ENCODE results near the gene CAPN1. TPM values are rescaled to one million over a fixed set of nuclear protein-coding genes. Genes with fewer than 3 reads are reported as not detected.

CAPN1 gene
- polyA plus RNA-seq, 4 donors: 76.5 to 113 (median 88.6) TPM

DNA sequence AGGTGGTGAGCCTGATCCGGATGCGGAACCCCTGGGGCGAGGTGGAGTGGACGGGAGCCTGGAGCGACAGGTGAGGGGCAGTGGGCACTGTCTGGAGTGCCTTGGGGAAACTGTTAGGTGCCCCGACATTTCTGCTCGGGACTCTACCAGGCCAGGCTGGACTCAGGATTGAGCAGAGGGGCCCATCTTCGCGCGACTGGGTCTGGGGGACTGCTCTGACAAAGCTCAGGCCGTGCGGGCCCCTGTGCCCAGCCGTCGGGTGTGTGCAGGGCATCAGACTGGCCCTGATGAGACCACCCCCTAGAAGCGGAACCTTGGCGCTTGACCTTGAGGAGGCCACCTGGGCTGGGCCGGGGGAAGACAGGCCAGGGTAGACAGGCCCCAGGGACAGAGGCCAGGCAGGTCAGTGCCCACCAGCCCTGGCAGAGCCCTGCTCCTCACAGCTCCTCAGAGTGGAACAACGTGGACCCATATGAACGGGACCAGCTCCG lies 6.3 kb downstream of the CAPN1 start:
- DNase-seq (ENCODE audit: low read depth in 4 of 4, low spot score in 3 of 4): no peak

DNA sequence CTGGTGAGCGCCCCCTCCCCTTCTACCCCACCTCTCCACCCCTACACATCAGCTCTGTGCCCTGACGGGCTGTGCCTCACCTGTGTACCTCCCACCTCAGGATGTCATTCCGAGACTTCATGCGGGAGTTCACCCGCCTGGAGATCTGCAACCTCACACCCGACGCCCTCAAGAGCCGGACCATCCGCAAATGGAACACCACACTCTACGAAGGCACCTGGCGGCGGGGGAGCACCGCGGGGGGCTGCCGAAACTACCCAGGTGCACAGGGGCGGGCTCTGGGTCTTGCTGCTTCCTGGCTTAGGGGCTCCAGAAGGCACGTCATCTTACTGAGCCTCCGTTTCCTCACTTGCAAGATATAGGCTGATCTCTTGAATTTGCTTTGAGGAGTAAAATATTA lies 6.8 kb downstream of the CAPN1 start:
- no peak for DNase-seq (ENCODE audit: low read depth in 4 of 4, low spot score in 3 of 4)

DNA sequence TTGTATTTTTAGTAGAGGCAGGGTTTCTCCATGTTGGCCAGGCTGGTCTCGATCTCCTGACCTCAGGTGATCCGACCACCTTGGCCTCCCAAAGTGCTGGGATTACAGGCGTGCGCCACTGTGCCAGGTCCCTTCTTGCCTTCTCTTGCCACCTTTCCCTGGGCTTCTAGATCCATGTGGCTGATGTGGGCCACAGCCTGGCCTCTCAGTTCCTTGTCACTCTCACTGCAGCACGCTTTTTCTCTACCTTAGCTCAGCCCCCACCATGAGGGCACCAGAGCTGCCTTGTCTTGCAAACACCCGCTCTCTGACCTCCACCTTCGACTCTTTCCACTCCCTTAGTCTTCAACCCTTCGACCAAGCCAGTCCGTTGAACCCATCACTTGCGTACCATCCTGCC lies 7.5 kb downstream of the CAPN1 start:
- no peak for DNase-seq (ENCODE audit: low read depth in 4 of 4, low spot score in 3 of 4)

DNA sequence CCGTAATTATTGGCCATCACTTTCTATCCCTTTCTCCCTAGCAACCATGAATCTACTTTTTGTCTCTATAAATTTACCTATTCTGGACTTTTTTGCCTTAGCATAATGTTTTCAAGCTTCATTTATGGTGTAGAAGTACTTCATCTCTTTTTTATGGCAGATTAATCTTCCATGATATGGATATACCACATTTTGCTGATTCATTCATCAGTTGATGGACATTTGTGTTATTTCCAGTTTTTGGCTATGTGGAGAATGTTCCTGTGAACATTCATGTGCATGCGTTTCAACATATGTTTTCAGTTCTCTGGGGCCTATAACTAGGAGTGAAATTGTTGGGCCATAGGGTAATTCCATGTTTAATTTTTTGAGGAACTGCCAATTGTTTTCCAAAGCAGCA lies 12.8 kb downstream of the CAPN1 start:
- no peak for DNase-seq (ENCODE audit: low read depth in 4 of 4, low spot score in 3 of 4)

DNA sequence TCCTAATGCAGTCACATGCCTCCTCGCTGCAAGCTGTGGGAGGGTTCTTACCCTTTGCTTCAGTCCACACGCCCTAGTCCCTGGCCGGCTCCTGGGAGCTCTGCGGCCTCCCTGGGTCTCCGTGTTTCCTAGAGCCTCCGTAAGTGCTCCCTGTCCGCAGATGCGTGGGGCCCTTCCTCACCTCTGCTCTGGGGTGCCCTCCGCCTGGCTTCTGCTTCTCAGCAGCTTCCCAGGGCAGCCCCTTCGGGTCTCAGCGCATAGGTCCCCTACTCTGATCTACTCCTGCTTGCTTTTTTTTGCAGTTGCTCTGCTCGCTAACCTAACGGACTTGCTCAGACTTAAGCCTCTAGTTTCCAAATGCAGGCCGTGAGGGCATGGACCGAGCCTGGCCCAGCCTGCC lies 22.4 kb downstream of the CAPN1 start:
- no peak for DNase-seq (ENCODE audit: low read depth in 4 of 4, low spot score in 3 of 4)

DNA sequence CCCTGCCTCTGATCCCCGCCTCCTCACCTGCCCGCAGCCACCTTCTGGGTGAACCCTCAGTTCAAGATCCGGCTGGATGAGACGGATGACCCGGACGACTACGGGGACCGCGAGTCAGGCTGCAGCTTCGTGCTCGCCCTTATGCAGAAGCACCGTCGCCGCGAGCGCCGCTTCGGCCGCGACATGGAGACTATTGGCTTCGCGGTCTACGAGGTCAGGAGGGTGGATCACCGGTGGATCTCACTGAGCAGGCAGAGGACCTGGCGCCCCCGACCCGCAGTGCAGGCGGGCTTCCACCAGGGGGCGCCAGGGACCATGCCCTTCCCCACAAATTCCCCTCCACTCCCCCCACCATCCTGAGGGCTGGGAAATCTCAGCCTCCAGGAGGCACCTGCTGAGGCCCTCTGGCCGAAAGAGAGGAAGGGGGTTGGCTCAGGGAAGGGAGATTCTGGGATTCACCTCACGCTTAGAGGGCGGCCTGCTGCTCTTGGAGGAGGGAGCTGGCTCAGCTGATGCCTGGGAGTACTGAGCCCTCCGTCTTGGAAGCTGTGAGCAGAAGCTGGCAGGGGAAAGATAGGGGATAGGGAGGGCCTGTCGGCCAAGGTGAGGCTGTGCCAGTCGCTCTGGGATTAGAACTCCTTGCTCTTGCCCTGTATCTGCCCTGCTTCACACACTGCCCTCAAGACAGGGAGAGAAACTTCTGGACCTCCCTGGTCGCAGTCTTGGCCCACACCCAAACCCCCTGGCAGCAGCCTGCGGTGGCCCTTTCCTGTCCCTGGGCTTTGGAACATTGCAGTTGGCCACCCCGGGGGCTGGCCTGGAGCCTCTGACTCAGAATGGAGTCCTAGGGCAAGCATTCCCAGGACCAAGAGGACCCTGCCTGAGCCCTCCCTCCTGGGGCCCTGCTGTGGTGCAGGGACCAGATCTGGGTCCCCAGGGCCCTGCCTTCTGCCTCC lies 23.2 kb downstream of the CAPN1 start:
- DNase-seq (ENCODE audit: low read depth in 4 of 4, low spot score in 3 of 4): no peak

DNA sequence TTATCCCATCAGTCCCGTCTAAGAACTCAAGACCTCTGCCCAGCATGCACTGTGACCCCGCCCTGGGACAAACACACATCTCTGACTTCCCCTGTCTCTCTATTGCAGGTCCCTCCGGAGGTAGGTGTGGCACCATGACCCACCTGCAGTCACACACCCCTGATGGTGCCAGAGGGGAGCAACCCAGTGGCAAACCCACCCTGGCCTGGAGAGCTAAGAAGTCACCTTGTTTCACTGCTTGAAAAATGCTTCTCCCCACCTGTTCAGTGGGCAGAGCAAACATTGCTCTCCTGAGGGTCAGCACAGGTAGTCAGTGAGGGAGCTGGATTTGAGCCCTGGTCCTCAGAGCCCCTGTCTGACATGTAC lies 23.9 kb downstream of the CAPN1 start:
- no peak for DNase-seq (ENCODE audit: low read depth in 4 of 4, low spot score in 3 of 4)

DNA sequence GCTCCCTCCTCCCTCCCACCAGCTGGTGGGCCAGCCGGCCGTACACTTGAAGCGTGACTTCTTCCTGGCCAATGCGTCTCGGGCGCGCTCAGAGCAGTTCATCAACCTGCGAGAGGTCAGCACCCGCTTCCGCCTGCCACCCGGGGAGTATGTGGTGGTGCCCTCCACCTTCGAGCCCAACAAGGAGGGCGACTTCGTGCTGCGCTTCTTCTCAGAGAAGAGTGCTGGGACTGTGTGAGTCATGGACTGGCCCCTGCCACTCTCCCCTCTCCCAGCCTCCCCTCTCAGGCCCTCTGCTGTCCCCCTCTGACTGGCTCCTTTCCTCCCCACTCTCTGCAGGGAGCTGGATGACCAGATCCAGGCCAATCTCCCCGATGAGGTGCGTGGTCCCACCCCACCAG lies 24.7 kb downstream of the CAPN1 start:
- no peak for DNase-seq (ENCODE audit: low read depth in 4 of 4, low spot score in 3 of 4)

DNA sequence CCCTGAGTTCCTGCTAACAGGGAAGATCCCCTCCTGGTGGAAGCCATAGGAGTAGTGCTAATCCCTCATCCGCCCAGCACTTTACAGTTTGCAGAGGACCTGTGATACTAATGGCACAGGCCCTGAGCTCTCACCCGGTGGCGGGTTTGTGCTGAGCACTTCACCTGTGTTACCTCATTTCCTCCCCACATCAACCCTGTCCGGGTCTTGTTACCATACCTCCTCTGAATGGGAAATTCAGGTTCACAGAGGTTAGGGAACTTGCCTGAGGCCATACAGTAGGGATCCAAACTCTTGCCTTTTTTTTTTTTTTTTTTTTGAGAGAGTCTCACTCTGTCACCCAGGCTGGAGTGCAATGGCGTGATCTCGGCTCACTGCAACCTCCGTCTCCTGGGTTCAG lies 25.2 kb downstream of the CAPN1 start:
- DNase-seq (ENCODE audit: low read depth in 4 of 4, low spot score in 3 of 4): no peak

DNA sequence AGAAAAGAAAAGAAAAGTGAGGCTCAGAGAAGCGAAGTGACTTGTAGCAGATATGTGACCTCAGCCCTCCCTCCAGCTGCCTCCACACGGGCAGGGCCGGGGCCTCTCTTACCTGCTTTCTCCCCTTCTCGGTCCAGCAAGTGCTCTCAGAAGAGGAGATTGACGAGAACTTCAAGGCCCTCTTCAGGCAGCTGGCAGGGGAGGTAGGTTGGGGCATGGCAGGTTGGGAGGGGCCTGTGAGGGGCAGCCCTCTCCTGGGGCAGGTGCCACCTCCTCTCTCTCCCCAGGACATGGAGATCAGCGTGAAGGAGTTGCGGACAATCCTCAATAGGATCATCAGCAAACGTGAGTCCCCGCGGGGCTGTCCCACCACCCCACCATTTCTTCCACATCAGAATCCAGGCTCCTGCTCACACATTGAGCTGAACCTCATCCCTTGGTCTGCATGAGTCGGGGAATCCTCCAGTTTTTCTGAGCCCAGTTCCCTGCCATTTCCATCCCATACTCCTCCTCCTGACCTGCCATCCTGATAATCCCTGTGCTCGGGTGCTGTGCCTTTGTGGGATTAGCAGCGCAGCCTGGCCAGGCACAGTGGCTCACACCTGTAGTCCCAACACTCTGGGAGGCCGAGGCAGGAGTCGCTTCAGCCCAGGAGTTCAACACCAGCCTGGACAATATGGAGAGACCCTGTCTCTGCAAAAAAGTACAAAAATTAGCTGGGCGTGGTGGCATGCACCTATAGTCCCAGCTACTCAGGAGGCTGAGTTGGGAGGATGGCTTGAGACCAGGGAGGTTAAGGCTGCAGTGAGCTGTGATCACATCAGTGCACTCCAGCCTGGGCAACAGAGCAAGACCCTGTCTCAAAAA lies 26.4 kb downstream of the CAPN1 start:
- no peak for DNase-seq (ENCODE audit: low read depth in 4 of 4, low spot score in 3 of 4)

DNA sequence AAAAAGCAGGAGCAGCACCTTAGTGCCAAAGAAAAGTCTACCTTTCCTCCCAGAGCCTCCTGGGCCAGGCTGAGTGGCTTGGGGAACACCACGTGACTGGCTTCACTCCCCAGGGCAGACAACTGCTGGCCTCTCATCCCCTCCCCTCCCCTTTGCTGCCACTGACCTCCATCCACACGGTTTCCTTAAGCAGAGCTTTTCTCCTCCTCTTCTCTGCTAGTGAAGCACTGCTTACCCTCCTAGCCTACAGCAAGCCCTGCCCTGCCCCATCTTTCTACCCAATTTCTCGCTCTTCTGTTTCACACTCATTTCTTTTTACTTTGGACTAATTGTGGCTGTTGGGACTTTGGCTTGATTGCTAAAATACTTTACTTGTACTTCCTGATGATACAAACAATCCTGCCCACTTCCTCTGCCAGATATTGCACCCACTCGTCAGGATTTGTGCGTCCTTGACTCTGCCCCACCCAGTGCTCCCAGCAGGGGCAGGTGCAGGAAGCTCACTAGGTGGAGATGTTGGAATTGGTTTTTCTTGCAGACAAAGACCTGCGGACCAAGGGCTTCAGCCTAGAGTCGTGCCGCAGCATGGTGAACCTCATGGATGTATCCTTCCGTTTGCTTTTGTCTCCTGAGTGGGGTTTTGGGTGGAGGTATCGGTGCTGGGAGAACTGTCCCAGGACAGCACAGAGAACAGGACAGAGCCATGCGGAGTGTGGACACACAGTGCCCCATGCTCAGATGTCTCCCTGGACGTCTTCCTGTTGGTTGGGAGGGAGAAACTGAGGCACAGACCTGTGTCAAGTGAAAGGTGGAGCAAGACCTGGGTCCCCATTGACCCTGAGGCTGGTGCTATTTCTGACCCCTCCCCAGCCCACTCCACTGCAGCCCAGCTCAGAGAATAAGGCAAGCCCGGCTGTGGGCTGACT lies 27.3 kb downstream of the CAPN1 start:
- no peak for DNase-seq (ENCODE audit: low read depth in 4 of 4, low spot score in 3 of 4)

DNA sequence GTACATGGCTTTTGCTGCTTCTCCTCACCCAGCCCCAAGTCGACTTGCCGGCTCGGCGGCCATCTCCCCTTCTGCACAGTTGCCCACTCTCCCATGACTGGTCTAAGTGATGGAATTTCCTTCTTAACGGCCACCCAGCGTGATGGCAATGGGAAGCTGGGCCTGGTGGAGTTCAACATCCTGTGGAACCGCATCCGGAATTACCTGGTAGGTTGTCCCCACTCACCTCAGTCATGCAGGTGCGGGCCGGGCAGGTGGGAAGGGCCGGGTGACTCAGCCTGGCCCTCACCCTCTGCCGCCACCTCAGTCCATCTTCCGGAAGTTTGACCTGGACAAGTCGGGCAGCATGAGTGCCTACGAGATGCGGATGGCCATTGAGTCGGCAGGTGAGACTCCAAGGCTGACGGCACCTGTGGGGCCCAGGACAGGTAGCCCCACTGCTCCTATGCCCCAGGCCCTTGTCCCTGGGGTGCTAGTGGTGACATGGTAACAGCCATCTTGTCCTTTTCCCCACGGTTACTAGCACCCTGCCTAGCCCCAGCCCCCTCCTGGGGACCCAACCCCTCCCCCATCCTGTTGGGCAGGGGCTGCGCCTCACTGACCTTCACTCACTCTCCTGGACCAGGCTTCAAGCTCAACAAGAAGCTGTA lies 28.1 kb downstream of the CAPN1 start:
- no peak for DNase-seq (ENCODE audit: low read depth in 4 of 4, low spot score in 3 of 4)

DNA sequence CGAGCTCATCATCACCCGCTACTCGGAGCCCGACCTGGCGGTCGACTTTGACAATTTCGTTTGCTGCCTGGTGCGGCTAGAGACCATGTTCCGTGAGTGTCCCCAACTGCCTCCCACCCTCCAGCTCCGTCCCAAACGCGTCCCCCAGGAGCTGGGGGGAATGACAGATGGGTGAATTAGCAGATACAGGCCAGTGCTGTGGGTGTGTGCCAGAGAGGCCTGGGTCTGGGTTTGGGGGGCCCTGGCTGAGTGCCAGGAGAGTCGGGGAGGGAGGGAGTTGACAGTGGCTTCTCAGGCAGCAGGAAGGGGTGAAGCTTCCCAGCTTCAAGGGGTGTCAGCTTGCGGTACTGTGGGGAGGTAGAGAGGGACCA lies 28.6 kb downstream of the CAPN1 start:
- no peak for DNase-seq (ENCODE audit: low read depth in 4 of 4, low spot score in 3 of 4)

DNA sequence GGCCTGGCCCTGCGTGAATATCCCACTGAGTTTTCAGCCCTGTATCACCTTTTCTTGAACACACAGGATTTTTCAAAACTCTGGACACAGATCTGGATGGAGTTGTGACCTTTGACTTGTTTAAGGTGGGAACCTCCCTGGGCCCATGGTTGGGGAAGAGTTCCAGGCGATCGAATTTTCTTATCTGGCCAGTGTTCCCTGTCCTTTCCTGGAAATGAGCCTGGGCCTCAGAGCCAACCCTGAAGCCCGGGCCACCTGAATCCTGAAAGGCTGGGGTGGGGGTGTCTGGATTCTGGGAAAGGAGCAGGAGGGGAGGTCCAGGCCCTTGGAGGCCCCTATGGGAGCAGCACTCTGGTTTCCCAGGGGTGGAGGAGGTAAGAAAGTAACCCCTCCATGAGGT lies 29.0 kb downstream of the CAPN1 start:
- no peak for DNase-seq (ENCODE audit: low read depth in 4 of 4, low spot score in 3 of 4)

DNA sequence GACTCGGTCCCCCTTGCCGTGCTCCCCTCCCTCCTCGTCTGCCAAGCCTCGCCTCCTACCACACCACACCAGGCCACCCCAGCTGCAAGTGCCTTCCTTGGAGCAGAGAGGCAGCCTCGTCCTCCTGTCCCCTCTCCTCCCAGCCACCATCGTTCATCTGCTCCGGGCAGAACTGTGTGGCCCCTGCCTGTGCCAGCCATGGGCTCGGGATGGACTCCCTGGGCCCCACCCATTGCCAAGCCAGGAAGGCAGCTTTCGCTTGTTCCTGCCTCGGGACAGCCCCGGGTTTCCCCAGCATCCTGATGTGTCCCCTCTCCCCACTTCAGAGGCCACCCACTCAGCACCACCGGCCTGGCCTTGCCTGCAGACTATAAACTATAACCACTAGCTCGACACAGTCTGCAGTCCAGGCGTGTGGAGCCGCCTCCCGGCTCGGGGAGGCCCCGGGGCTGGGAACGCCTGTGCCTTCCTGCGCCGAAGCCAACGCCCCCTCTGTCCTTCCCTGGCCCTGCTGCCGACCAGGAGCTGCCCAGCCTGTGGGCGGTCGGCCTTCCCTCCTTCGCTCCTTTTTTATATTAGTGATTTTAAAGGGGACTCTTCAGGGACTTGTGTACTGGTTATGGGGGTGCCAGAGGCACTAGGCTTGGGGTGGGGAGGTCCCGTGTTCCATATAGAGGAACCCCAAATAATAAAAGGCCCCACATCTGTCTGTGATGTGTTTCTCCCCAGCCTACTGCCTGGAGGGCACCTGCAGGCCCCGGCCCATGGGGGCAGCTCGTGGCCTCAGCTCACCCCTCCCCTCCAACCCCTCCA lies 29.8 kb downstream of the CAPN1 start:
- no peak for DNase-seq (ENCODE audit: low read depth in 4 of 4, low spot score in 3 of 4)

DNA sequence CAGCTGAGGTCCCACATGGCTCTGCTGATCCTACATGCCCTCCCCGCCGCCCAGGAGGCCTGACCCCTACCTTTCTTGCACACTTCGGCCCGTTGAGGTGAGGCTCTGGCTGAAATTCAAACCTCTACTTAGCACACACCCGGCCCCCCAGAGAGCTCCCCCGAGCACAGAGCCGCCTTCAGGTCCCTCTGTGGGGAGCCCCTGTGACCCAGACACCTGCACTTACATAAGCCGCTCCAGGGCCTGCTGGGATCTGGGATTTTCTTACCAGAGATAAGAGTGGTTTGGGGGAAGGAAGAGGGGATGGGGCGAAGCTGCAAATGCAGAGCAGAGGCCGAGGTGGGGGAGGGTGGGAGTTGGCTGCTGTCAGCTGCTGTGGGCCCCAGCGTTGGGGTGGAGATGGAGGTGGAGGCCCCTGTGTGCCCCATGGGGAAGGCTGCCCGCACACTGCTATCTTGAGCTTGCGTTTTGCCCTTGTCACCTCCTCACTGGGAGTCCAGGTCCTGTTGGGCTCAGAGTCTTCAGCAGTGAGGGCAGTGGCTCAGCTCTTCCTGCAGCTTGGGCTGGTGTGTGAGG lies 30.6 kb downstream of the CAPN1 start:
- no peak for DNase-seq (ENCODE audit: low read depth in 4 of 4, low spot score in 3 of 4)

DNA sequence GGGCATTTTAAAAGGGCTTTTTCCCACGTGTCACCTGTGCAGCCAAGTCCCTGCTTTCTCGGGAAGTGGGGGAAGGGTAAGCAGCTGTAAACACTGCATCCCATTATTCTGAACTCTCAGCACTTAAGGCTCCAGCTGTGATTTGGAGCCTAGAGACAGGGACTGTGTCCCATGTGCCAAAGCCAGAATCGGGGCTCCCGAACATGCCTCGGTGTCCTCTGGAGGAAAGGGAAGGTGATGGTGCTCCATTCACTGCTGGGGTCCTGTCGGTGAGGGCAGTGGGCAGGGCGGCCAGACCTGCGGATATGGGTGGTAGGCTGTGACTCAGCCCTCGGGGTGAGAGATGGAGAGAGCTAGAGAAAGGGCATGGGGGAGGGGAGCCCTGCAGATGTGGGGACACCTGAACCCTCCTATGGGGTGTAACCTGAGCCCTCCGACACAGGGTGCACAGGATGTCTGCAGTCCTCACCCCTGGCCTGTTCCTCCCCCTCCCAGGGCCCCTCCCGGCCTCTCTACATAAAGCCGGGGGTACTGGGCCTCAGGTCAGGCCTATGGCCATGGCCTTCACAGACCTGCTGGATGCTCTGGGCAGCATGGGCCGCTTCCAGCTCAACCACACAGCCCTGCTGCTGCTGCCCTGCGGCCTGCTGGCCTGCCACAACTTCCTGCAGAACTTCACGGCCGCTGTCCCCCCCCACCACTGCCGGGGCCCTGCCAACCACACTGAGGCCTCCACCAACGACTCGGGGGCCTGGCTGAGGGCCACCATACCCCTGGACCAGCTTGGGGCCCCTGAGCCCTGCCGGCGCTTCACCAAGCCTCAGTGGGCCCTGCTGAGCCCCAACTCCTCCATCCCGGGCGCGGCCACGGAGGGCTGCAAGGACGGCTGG lies 31.8 kb downstream of the CAPN1 start:
- no peak for DNase-seq (ENCODE audit: low read depth in 4 of 4, low spot score in 3 of 4)
